PC-9 (cell line): ENCODE data around the gene CADM1. TPM values are rescaled to one million over a fixed set of nuclear protein-coding genes. Genes with fewer than 3 reads are reported as not detected.

Experiments
- BruUV-seq: library from RNA; stranded (reverse); fragments of 400-500 nt; replicated peaks from 2 replicates; lab custom pipeline; 2021; lab: Mats Ljungman, UMichigan
- CTCF ChIA-PET: fragments of 300-600 bp; sonication (Branson Sonifier 250); formaldehyde crosslinking; loops from one replicate; lab custom pipeline; 2022; ENCODE audit warnings: antibody characterized with exemption; lab: Charles Lee
- POLR2A ChIA-PET: fragments of 300-600 bp; sonication (Branson Sonifier 250); formaldehyde crosslinking; loops from one replicate; lab custom pipeline; 2022; ENCODE audit warnings: antibody characterized with exemption; ENCODE audit not compliant: unreplicated experiment; lab: Charles Lee
- DNase-seq, 2 experiments: peaks; one replicate each; pipeline versions ENCODE4 v3.0.0 to v3.0.0-alpha.2; 2015 to 2022; ENCODE audit warnings: mixed read lengths in 1 of 2
- H2AFZ ChIP-seq: fragments of 200-600 bp; sonication (generic); 2 replicates; pipeline ENCODE4 v1.8.1; 2017; ENCODE audit warnings: antibody characterized with exemption
- H3F3A ChIP-seq: fragments of 200-600 bp; sonication (generic); 2 replicates; pipeline ENCODE4 v1.8.1; 2017; ENCODE audit warnings: antibody characterized with exemption, mild to moderate bottlenecking, low read depth; ENCODE audit not compliant: insufficient read depth
- H3K27ac ChIP-seq: fragments of 200-600 bp; sonication (generic); 2 replicates; pipeline ENCODE4 v1.6.1; 2016; ENCODE audit warnings: mixed run types
- H3K27me3 ChIP-seq: fragments of 200-600 bp; sonication (generic); 2 replicates; pipeline ENCODE4 v1.6.1; 2016; ENCODE audit warnings: low read depth, mixed run types; ENCODE audit not compliant: insufficient read depth
- H3K36me3 ChIP-seq: fragments of 200-600 bp; sonication (generic); 2 replicates; pipeline ENCODE4 v1.6.1; 2016; ENCODE audit warnings: low read depth, mixed run types
- H3K4me1 ChIP-seq: fragments of 200-600 bp; sonication (generic); replicated peaks from 2 replicates; pipeline ENCODE4 v1.6.1; 2016; ENCODE audit warnings: mixed run types; ENCODE audit not compliant: insufficient read depth
- H3K4me2 ChIP-seq: fragments of 200-600 bp; sonication (generic); 2 replicates; pipeline ENCODE4 v1.6.1; 2017; ENCODE audit warnings: mixed run types
- H3K4me3 ChIP-seq: fragments of 200-600 bp; sonication (generic); 2 replicates; pipeline ENCODE4 v1.6.1; 2016; ENCODE audit warnings: mixed run types
- H3K79me2 ChIP-seq: fragments of 200-600 bp; sonication (generic); 2 replicates; pipeline ENCODE4 v1.6.1; 2017; ENCODE audit warnings: low read depth, mixed run types
- H3K9me2 ChIP-seq: fragments of 200-600 bp; sonication (generic); 2 replicates; pipeline ENCODE4 v1.8.1; 2017; ENCODE audit warnings: mild to moderate bottlenecking; ENCODE audit not compliant: insufficient read depth
- H3K9me3 ChIP-seq: fragments of 200-600 bp; sonication (generic); 2 replicates; pipeline ENCODE4 v1.8.1; 2016; ENCODE audit warnings: low read depth; ENCODE audit not compliant: insufficient read depth
- H4K20me1 ChIP-seq: fragments of 200-600 bp; sonication (generic); 2 replicates; pipeline ENCODE4 v1.8.1; 2017; ENCODE audit not compliant: insufficient read depth
- CTCF ChIP-seq: fragments of 200-600 bp; sonication (generic); conservative IDR thresholded peaks from 2 replicates; pipeline ENCODE4 v1.6.1; 2017; ENCODE audit warnings: mixed run types, antibody characterized with exemption, mild to moderate bottlenecking, moderate library complexity
- EZH2 ChIP-seq: fragments of 200-600 bp; sonication (generic); IDR thresholded peaks from 2 replicates; pipeline ENCODE4 v1.8.0; 2017; ENCODE audit warnings: antibody characterized with exemption, low read depth
- intact Hi-C: fragments of 100-400 bp; cut with micrococcal nuclease; formaldehyde crosslinking; loops from one replicate; pipeline ENCODE4 v1.10.0; 2022; ENCODE audit not compliant: unreplicated experiment
- total RNA-seq: library from RNA; stranded (reverse); gene quantifications from 2 replicates; pipeline ENCODE4 v1.2.3, GENCODE V29; 2021

CADM1 gene
- total RNA-seq, 1 experiment from 2014 or later: not detected

DNA sequence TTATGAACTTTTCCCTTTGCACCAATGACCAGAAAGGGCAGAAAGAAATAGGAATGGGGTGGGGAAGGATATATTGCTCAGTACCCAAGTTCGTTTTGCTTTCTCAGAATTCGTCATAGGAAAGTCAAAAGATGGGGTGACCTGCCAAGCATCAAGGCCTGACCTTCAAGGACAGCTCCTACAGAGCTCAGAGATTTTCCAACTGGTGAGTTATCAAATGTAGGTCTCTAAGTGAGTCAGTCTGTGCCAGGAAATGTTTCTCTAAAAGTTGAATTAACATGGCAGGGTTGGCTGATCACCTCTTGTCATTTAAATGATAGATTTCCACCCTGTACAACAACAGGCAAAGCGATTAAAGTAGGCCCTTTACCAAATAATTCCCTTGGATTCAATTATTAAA is 307.2 kb downstream of the CADM1 start:
- no peaks in the 10 kb centered on the region for H4K20me1 ChIP-seq
- intact Hi-C loops: no loop called here
- no peaks in the 10 kb centered on the region for H3K79me2 ChIP-seq
- H3F3A ChIP-seq: no peaks in the 10 kb centered on the region
- no TSS peak for BruUV-seq
- TF ChIP-seq CTCF (no peak), EZH2 (no peak)
- H3K4me3 ChIP-seq: no peak overlapping the region
- no peak overlapping the region for H3K4me2 ChIP-seq
- DNase-seq: no peak
- no peaks in the 10 kb centered on the region for H3K9me3 ChIP-seq
- no peak overlapping the region for H3K27ac ChIP-seq
- POLR2A ChIA-PET: no interaction called here
- H3K36me3 ChIP-seq: no peaks in the 10 kb centered on the region
- no peak overlapping the region for H2AFZ ChIP-seq
- no peaks in the 10 kb centered on the region for H3K4me1 ChIP-seq
- CTCF ChIA-PET: no interaction called here
- no peaks in the 10 kb centered on the region; the same call in 1 of the 2 replicates for H3K9me2 ChIP-seq
- H3K27me3 ChIP-seq: peaks cover 46% of the 10 kb centered on the region

DNA sequence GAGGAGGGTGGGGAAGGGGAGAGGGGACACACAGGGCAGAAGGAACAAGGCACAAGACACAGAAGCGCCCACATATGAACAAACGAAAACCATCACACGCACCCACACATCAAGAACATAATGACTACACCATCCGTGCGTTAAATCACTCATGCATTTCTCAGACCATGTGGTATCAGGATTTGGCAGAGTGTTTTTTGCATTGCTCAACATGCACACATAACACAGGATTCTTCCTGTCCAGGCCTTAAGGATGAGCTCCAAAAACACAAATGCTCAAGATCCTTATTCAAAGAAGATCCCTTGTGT is 309.5 kb downstream of the CADM1 start:
- Histone ChIP-seq H3K36me3 (no peaks in the 10 kb centered on the region), H3K9me2 (no peaks in the 10 kb centered on the region), H3K27ac (no peak overlapping the region), H2AFZ (no peak overlapping the region), H3K4me2 (no peak overlapping the region), H3K27me3 (peaks cover 49% of the 10 kb centered on the region), H3F3A (no peaks in the 10 kb centered on the region), H4K20me1 (peaks cover 4% of the 10 kb centered on the region; the same call in 1 of the 2 replicates), H3K79me2 (no peaks in the 10 kb centered on the region), H3K4me1 (no peaks in the 10 kb centered on the region), H3K4me3 (no peak overlapping the region), H3K9me3 (no peaks in the 10 kb centered on the region)
- DNase-seq: no peak
- ChIA-PET POLR2A (no interaction called here), CTCF (no interaction called here)
- intact Hi-C loops: no loop called here
- no peak for TF ChIP-seq EZH2
- TF ChIP-seq CTCF: no peak
- BruUV-seq: no TSS peak

DNA sequence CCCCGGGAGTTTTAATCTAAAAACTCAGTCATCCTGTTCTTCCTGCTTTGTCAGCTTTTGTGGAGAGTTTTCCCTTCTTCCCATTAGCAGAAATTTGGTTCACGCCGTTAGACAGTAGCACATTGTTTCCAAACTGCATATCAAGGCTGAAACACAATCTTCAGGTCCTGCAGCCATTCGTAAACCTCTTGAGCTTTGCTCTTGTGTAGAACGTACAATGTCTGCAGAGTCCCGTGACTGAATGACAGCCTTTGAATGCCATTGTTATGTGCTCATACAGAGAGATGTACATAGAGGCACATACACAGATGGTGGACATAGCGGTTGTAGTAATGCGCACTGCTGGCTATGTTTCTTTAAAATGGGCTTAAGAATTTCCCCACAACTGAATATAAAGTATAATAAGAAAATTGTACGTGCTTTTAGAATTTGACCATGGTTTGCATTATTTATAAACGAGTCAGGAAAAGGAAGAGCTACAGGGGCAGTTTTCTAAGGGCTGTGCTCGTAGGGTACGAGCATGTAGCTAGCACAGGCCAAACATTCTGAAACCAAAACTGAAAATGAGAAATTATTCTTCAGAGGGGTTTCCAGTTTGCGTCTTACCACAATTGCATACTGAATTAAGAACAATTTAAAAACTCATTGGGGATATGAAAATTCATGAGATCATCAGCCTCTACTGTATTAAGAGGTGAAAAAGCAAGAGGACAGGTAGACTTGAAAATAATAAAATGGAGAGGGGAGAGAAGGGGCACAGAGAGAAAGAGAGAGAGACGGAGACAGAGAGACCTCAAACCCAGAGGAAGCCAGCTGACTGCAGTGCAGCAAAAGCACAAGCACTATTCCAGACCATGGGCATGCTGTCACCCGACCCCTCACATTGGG is 310.1 kb downstream of the CADM1 start:
- TF ChIP-seq EZH2 (no peak), CTCF (no peak)
- H3K27me3 ChIP-seq: peaks cover 46% of the 10 kb centered on the region
- ChIA-PET CTCF (no interaction called here), POLR2A (no interaction called here)
- peaks cover 4% of the 10 kb centered on the region; the same call in 1 of the 2 replicates for H4K20me1 ChIP-seq
- no peak overlapping the region for H3K27ac ChIP-seq
- no peak overlapping the region for H3K4me2 ChIP-seq
- DNase-seq: no peak
- H3K79me2 ChIP-seq: no peaks in the 10 kb centered on the region
- no peaks in the 10 kb centered on the region for H3K9me2 ChIP-seq
- BruUV-seq: no TSS peak
- H3K9me3 ChIP-seq: no peaks in the 10 kb centered on the region
- H3F3A ChIP-seq: no peaks in the 10 kb centered on the region
- no peaks in the 10 kb centered on the region for H3K4me1 ChIP-seq
- intact Hi-C loops: no loop called here
- no peak overlapping the region for H2AFZ ChIP-seq
- no peak overlapping the region for H3K4me3 ChIP-seq
- H3K36me3 ChIP-seq: no peaks in the 10 kb centered on the region
